Pancreas (tissue), 10 donors: ENCODE results near the gene PAQR4. TPM values are rescaled to one million over a fixed set of nuclear protein-coding genes. Genes with fewer than 3 reads are reported as not detected.

Source experiments
- ATAC-seq, 4 donors: fragments of 200-7000 bp; cut with Tn5 transposase; one replicate each; pipeline versions ENCODE4 v1.8.0 to v1.9.1; 2020; ENCODE audit warnings: mild to moderate bottlenecking in 4 of 4, moderate library complexity in 4 of 4
- DNase-seq, 6 donors: peaks; one replicate each; pipeline ENCODE4 v3.0.0-alpha.2; 2020
- FAIRE-seq: peaks from 2 replicates; lab custom pipeline; 2012; peaks lifted over from hg19 to GRCh38; lab: Jason Lieb, UNC
- H3K27ac ChIP-seq, 4 donors: fragments of 200-600 bp; sonication (generic); 1 replicate in 3 of 4; 2 replicates in 1 of 4; pipeline versions ENCODE4 v1.5.0 to v1.8.0; 2020
- H3K27me3 ChIP-seq, 4 donors: fragments of 200-600 bp; one replicate each; pipeline ENCODE4 v1.8.0; 2021
- H3K36me3 ChIP-seq, 3 donors: fragments of 200-600 bp; sonication (generic) in 1 of 3; one replicate each; pipeline versions ENCODE4 v1.5.0 to v1.8.0; 2020 to 2021
- H3K4me1 ChIP-seq, 3 donors: fragments of 200-600 bp; one replicate each; pipeline ENCODE4 v1.8.0; 2021
- H3K4me3 ChIP-seq, 4 donors: fragments of 200-600 bp; sonication (generic) in 2 of 4; one replicate each; pipeline versions ENCODE4 v1.5.0 to v1.8.0; 2020 to 2021
- H3K9me3 ChIP-seq, 4 donors: fragments of 200-600 bp; one replicate each; pipeline ENCODE4 v1.8.0; 2021
- CTCF ChIP-seq, 4 donors: fragments of 200-600 bp; sonication (generic) in 3 of 4; IDR thresholded peaks; one replicate each; pipeline versions ENCODE4 v1.5.0 to v1.8.0; 2021; ENCODE audit warnings: antibody characterized with exemption in 4 of 4
- WGBS, 2 donors: extraction: QIAGEN DNeasy Blood & Tissue Kit; methylation state at CpG; one replicate each; pipeline ENCODE4 v1.1.7; 2013; 5-methylcytosine and 5-hydroxymethylcytosine counted together
- intact Hi-C, 3 donors: fragments of 100-400 bp; cut with DNase I; formaldehyde crosslinking; loops; one replicate each; pipeline versions ENCODE4 v1.11.1 to v1.14.2; 2022
- polyA plus RNA-seq, 2 donors: library from polyadenylated mRNA; stranded (reverse); fragments of 200-250 nt; gene quantifications; one replicate each; pipeline ENCODE4 v1.2.3, GENCODE V29; 2013
- total RNA-seq, 6 donors: library from RNA; stranded (reverse); fragmentation: NEBNext Ultra II Directional in 4 of 6; extraction: Animal tissue kit (Norgen Biotek cat#: 25700) in 4 of 6; gene quantifications; one replicate each; pipeline versions ENCODE4 v1.2.1 to v1.2.4, GENCODE V29; 2021 to 2023
- donor health status: healthy with polysubstance abuse.
- donor health status: DM: no; HTN: no; CAD: no; lungs with moderate emphysema.
- donor health status: DM: no; HTN: no; CAD: no.
- donor health status: control.
- donor health status: control.
- donor health status: Bipolar disorder and iron deficiency.
- donor health status: DM: yes; HTN: yes; CAD: no.
- donor health status: DM: no; HTN: no; CAD: no.
- donor health status: DM: no; HTN: no; CAD: no.
- donor health status: DM: yes; HTN: yes; CAD: no.

Gene PAQR4
- total and polyA plus RNA-seq, 8 donors = 5.3 to 12.5 (median 6.6) TPM

- intact Hi-C loops = no loop called here
- Histone ChIP-seq H3K9me3 (no peaks in the 10 kb centered on the region), H3K27me3 (no peaks in the 10 kb centered on the region), H3K4me1 (peaks cover 27 to 38% (median 31%) of the 10 kb centered on the region in 3 donors), H3K36me3 (no peaks in the 10 kb centered on the region), H3K4me3 (peak overlapping the region in 1 of 4 donors; percentile 51), H3K27ac (no peak overlapping the region)
- DNase-seq (peak in 2 of 6 donors; percentile 72), ATAC-seq (no peak), FAIRE-seq (no peak)
- WGBS, 2 donors = 0 to 1% methylated on average over 20 to 65 of the region's 67 CpGs
- TF ChIP-seq CTCF (IDR thresholded peaks at IDR 0.05) = no peak
These were observed 35.2 kb downstream of the PAQR4 start for GRCh38 chr16:3004319-3004718.

GRCh38 chr16:3004781-3005284 lies 35.7 kb downstream of the PAQR4 start:
- Histone ChIP-seq H3K4me1 (peaks cover 31 to 43% (median 32%) of the 10 kb centered on the region in 3 donors), H3K27ac (peak overlapping the region; percentile 53 to 93 (median 79)), H3K27me3 (no peaks in the 10 kb centered on the region), H3K4me3 (peak overlapping the region; percentile 11 to 51 (median 31)), H3K9me3 (no peaks in the 10 kb centered on the region), H3K36me3 (no peaks in the 10 kb centered on the region)
- no peak for FAIRE-seq
- no peak for TF ChIP-seq CTCF (IDR thresholded peaks at IDR 0.05)
- intact Hi-C loops = no loop called here
- ATAC-seq = peak in 2 of 4 donors; percentile 11 to 13
- peak in 5 of 6 donors; percentile 74 to 89 (median 79) for DNase-seq
- WGBS, 2 donors = 3% methylated on average over 25 of the region's 25 CpGs

GRCh38 chr16:3007059-3007956 lies 38.2 kb downstream of the PAQR4 start:
- peak overlapping the region in 2 of 4 donors; percentile 45 to 51 for H3K4me3 ChIP-seq
- no peaks in the 10 kb centered on the region for H3K27me3 ChIP-seq
- ATAC-seq (peak; percentile 15 to 46 (median 33)), FAIRE-seq (no peak), DNase-seq (peak in 5 of 6 donors; percentile 64 to 78 (median 68))
- no peaks in the 10 kb centered on the region for H3K9me3 ChIP-seq
- TF ChIP-seq CTCF (IDR thresholded peaks at IDR 0.05) = no peak
- H3K36me3 ChIP-seq = no peaks in the 10 kb centered on the region
- intact Hi-C loops = no loop called here
- peak overlapping the region; percentile 53 to 93 (median 79) for H3K27ac ChIP-seq
- peaks cover 41 to 56% (median 43%) of the 10 kb centered on the region in 3 donors for H3K4me1 ChIP-seq
- WGBS, 2 donors = 15 to 17% methylated on average over 13 of the region's 13 CpGs

GRCh38 chr16:3007957-3008689 lies 39.0 kb downstream of the PAQR4 start:
- peak in 1 of 6 donors; percentile 39 for DNase-seq
- intact Hi-C loops = no loop called here
- peak overlapping the region; percentile 53 to 93 (median 79) for H3K27ac ChIP-seq
- H3K36me3 ChIP-seq = no peaks in the 10 kb centered on the region
- TF ChIP-seq CTCF (IDR thresholded peaks at IDR 0.05) = no peak
- no peaks in the 10 kb centered on the region for H3K27me3 ChIP-seq
- peak overlapping the region in 1 of 4 donors; percentile 45 for H3K4me3 ChIP-seq
- no peak for ATAC-seq
- H3K4me1 ChIP-seq = peaks cover 41 to 56% (median 43%) of the 10 kb centered on the region in 3 donors
- FAIRE-seq = no peak
- H3K9me3 ChIP-seq = no peaks in the 10 kb centered on the region
- 33 to 34% methylated on average over 17 of the region's 17 CpGs for WGBS, 2 donors
